ENCODE measurements around the gene WDR36. TPM values are rescaled to one million over a fixed set of nuclear protein-coding genes. Genes with fewer than 3 reads are reported as not detected.

Gene WDR36
- total RNA-seq, 2 donors from 2014 or later = 10.5 to 12.6 TPM

- DNase-seq (ENCODE audit: low spot score) = no peak
- Histone ChIP-seq H3K9me3 (no peaks in the 10 kb centered on the region), H3K36me3 (peaks cover 66% of the 10 kb centered on the region), H3K4me1 (no peaks in the 10 kb centered on the region), H3K27ac (no peak overlapping the region), H3K4me3 (no peak overlapping the region), H3K27me3 (no peaks in the 10 kb centered on the region)
- TF ChIP-seq, protein P1, sequence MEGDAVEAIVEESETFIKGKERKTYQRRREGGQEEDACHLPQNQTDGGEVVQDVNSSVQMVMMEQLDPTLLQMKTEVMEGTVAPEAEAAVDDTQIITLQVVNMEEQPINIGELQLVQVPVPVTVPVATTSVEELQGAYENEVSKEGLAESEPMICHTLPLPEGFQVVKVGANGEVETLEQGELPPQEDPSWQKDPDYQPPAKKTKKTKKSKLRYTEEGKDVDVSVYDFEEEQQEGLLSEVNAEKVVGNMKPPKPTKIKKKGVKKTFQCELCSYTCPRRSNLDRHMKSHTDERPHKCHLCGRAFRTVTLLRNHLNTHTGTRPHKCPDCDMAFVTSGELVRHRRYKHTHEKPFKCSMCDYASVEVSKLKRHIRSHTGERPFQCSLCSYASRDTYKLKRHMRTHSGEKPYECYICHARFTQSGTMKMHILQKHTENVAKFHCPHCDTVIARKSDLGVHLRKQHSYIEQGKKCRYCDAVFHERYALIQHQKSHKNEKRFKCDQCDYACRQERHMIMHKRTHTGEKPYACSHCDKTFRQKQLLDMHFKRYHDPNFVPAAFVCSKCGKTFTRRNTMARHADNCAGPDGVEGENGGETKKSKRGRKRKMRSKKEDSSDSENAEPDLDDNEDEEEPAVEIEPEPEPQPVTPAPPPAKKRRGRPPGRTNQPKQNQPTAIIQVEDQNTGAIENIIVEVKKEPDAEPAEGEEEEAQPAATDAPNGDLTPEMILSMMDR (IDR thresholded peaks at IDR 0.05) = no peak
Measured at GRCh38 chr5:111124793-111125192, 32.6 kb downstream of the WDR36 start.

GRCh38 chr5:111126896-111127295 is 34.7 kb downstream of the WDR36 start:
- no peaks in the 10 kb centered on the region for H3K27me3 ChIP-seq
- H3K27ac ChIP-seq = no peak overlapping the region
- no peaks in the 10 kb centered on the region for H3K9me3 ChIP-seq
- TF ChIP-seq, protein P1 (IDR thresholded peaks at IDR 0.05) = no peak
- no peak for DNase-seq (ENCODE audit: low spot score)
- H3K4me1 ChIP-seq = no peaks in the 10 kb centered on the region
- peaks cover 46% of the 10 kb centered on the region for H3K36me3 ChIP-seq
- no peak overlapping the region for H3K4me3 ChIP-seq

DNA sequence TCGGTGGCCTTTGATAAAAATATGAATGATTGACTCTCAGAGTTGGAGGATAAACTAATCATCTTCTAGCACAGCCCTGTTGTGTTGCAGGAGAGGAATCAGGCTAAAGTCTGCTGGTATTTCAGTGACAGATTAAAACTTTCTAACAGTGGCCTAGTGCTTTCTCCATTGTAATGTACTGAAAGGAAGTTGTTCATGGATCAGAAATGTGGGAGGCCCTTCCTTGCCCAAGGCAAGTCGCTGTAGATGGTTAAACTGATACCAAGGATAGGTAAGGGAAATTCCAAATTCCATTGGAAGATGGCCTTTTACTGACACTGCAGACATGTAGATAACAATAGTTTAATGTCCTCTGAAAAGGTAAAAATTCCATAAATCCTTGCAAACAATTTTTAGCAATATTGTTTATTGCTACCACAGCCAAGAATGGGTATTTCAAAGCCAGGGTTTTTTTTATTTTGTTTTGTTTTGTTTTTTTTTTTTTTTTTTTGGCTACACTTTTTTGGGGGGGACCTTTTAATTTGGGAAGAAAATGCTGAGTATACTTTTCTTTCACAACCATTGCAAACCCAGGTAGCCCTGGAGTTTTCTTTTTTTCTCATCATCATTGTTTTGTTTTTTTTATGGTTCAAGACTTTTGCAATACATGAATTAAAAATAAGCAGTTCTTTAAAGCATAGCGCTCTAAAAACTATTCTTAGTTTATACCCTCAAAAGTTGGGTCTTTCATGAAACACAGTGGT is 35.5 kb downstream of the WDR36 start:
- Histone ChIP-seq H3K4me1 (no peaks in the 10 kb centered on the region), H3K4me3 (no peak overlapping the region), H3K36me3 (peaks cover 39% of the 10 kb centered on the region), H3K27ac (no peak overlapping the region), H3K27me3 (no peaks in the 10 kb centered on the region), H3K9me3 (no peaks in the 10 kb centered on the region)
- DNase-seq (ENCODE audit: low spot score) = no peak
- TF ChIP-seq, protein P1 (IDR thresholded peaks at IDR 0.05) = no peak

GRCh38 chr5:111129938-111130337 is 37.8 kb downstream of the WDR36 start:
- H3K4me1 ChIP-seq = no peaks in the 10 kb centered on the region
- H3K9me3 ChIP-seq = no peaks in the 10 kb centered on the region
- H3K4me3 ChIP-seq = no peak overlapping the region
- no peak overlapping the region for H3K27ac ChIP-seq
- no peaks in the 10 kb centered on the region for H3K27me3 ChIP-seq
- no peak for DNase-seq (ENCODE audit: low spot score)
- H3K36me3 ChIP-seq = peaks cover 21% of the 10 kb centered on the region
- TF ChIP-seq, protein P1 (IDR thresholded peaks at IDR 0.05) = no peak

DNA sequence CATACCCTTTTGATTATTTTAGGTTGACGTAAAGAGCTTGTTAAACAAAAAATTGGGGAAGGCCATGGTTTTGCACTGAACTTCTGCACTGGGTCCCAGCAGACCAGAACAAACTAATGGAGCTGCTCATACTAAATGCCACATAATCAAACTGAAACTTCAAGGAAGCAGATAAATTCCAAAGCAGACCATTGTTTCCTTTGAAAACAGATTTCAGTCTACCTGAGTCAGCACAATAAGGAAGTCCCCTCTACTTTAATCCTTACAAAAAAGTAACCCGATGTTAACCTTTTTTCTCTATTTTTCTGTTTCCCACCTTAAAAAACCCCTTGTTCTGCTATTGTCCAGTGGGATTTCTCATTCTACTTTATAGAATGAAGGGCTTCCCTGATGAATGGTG is 39.2 kb downstream of the WDR36 start:
- Histone ChIP-seq H3K36me3 (peaks cover 10% of the 10 kb centered on the region), H3K4me1 (no peaks in the 10 kb centered on the region), H3K4me3 (no peak overlapping the region), H3K27me3 (no peaks in the 10 kb centered on the region), H3K9me3 (no peaks in the 10 kb centered on the region), H3K27ac (no peak overlapping the region)
- DNase-seq (ENCODE audit: low spot score) = no peak
- TF ChIP-seq, protein P1 (IDR thresholded peaks at IDR 0.05) = no peak

DNA sequence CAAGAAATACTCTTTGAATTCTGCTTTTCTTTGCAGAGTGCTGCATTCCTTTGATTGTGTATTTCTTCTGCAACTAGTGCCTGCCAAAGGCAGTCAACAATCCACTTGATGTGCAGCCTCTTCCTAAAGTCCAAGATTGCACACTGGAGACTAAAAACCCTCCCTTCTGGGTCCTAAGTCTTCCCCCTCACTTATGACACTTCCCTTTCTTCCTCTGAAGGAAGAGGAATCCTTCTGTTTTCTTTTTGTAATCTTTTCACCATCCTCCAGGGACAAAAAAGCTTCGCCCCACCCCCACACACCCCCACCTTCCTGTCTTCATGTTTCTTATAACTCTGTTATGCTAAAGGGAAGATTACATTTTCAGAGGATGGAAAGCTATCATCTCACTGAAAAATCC is 39.9 kb downstream of the WDR36 start:
- Histone ChIP-seq H3K27ac (no peak overlapping the region), H3K4me3 (no peak overlapping the region), H3K4me1 (no peaks in the 10 kb centered on the region), H3K36me3 (peaks cover 3% of the 10 kb centered on the region), H3K9me3 (no peaks in the 10 kb centered on the region), H3K27me3 (no peaks in the 10 kb centered on the region)
- no peak for DNase-seq (ENCODE audit: low spot score)
- TF ChIP-seq, protein P1 (IDR thresholded peaks at IDR 0.05) = no peak

Data from right atrium auricular region (tissue), 2 donors.